T-helper 2 cell (primary cell): ENCODE data around the gene FLT3.

Source experiments
- DNase-seq, 5 experiments: peaks; one replicate each; pipeline versions ENCODE4 v3.0.0 to v3.0.0-alpha.2; 2012 to 2022

The FLT3 gene

DNA sequence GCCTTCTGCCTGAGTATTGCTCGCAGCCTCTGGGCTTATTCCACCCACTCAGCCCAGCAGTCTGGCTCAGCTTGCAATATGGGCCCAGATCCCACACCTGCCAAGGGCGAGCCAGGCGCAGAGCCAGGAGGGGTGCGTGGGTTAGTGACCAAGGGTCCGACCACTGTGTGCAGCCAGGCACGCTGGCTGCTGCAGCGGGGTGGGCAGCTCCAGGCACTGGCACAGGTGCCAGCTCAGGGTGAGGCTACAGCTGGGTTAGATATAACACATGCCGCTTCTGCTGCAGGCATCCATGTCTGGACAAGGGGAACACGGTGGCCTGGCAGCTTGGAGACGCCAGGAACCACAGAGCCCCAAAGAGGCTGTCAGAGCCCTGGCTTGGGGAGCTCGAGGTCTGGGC lies 99.3 kb downstream of the FLT3 start:
- DNase-seq = no peak

DNA sequence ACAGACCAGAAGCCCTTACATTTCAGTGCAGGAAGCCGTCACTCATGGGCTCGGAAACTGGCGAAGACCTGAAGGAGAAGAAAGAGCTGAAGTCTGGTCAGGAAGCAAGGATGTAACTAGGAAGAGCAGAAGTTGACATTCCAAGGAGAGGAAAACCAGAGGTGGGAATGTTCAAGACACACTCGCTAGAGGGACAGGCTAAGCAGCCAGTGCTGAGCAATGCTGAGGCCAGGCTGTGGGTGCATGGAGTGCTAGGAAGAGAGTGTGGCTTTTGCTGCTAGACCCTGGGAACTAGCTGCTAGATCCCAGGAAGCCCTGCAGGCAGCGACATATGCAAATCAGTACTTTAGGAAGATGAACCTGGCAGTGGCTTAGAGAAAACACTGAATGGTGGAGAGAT lies 99.8 kb downstream of the FLT3 start:
- no peak for DNase-seq

DNA sequence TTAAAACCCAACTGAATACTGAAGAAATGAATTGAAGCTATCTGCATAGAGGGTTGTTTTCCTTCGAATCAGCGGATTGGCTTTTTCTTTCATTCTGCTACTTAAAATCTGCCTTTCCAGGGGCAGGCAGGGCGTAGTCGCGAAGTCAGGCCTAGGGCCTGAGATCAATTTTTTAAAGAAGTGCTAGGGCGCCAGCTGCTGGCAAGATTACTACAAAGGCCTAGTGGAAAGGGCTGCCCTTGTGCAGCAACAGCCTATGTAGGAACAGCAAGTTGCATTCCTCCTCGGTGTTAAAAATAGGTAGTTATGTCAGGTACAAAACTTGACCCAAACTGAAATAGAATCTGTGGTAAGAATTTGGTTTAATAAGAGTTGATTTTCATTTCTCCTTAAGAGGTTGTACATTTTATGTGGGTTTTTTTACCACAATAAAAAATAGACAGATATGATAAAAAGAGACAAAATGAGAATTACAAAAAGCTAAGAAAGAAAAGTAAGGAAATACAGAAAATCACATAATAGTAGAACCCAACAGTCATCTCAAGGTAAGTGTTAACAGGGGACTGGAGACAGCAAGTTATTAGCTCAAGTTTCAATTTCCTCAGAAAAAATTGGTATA lies 102.4 kb downstream of the FLT3 start:
- DNase-seq = peak in 1 of 5 experiments; percentile 43

DNA sequence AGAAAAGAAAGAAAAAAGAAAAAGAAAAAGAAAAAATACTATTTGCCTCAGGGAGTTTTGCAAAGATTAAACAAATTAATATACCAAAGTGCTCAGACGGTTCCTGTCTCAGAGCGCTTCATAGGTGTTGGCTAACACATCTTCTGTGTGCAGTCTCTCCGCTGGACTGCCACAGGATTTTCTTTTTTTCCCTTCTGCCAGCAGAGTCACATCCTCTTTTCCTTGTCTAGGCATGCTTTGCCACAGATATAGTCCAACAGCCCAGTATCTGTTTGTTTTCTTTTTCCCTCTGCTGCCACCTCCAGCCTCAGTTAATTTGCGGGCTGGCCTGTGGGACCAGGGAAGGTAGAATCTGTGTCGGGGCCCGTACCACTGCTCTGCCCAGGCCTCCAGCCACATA lies 108.5 kb downstream of the FLT3 start:
- DNase-seq = no peak

DNA sequence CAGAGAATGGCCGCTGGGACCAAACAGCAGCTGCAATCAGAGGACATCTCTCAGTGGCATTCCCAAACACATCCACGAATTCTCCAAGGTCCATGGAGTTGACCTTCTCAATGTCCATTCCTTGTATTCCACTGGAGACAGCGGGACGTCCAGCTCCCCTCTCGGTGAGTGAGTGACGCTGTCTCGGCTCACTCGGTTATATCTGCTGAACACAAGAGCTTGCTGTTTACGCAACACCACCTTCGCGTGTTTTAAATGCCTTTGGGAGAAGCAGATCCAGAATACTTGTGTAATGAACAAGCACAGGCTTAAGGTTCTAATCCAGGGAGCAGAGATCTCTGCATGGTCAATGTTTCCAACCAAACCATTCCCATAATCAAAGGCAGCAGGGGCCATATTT lies 111.9 kb downstream of the FLT3 start, which contains the start of gene URAD:
URAD (minus strand) TSS at position 174 of the 400 bp plus-strand sequence; CDS start at position 118, 56 bp downstream.
- no peak for DNase-seq

DNA sequence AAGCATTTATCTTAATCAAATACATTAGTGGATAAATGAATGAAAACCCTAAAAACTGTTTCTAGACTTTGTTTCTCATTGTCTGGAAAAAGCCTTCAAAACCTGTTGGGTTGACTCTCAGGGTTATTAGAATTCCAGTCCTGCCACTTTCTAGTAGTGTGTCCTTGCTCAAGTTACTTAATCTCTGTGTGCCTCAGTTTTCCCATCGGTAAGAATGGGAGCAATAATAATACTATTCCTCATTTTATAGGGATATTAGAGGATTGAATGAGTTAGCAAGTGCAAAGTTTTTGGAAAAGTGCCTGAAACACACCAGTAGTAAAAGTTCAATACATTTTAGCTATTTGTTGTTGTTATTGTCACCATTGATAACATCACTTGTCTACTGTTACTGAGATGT lies 114.8 kb downstream of the FLT3 start:
- DNase-seq = no peak

DNA sequence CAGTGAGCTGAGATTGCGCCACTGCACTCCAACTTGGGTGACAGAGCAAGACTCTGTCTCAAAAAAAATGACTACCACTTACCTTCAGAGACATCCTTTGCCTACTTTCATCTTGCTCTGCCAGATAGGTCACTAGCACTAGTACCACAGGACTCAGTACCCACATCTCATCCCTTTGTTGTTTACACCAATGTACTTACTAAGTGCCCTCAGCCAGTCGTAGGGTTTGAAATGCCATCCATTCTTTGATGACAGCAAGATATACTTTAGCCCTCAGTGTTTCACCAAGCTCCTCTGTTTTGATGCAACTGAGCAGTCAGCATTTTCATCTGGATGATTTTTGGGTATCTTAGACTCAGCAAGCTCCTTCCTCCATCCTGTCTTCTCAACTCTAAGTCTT lies 118.0 kb downstream of the FLT3 start:
- DNase-seq = no peak

DNA sequence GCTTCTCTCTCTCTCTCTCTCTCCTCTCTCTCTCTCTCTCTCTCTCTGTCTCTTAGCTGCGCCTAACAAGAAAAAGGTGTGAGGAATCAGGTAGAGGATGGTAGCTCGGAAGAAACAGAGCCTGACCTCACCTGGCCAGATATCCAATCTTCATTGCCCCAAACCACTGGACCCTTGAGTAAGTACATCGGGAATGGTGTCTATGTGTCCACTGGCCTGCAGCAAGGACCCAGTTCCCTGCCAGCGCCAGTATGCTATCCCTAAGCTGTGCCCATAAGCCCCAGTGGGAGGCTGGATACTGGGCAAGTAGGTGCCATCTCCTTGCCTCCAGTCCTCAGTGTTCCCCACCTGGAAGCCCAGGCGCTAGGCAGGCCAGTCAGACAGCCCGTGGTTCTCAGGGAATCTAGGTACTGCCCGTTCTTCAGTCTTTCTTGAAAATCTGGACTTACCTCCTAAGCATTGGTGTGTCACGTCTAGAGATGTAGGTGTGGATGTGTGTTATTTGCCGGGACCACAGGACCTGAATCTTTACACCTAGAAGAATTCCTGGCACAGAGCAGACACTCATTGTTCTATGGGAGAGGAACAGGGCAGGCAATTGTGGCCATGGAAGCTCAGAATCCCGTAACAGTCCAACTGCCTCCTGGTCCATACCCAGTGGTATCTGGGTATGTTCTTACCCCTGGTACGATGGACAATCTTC lies 119.2 kb downstream of the FLT3 start:
- DNase-seq = no peak

DNA sequence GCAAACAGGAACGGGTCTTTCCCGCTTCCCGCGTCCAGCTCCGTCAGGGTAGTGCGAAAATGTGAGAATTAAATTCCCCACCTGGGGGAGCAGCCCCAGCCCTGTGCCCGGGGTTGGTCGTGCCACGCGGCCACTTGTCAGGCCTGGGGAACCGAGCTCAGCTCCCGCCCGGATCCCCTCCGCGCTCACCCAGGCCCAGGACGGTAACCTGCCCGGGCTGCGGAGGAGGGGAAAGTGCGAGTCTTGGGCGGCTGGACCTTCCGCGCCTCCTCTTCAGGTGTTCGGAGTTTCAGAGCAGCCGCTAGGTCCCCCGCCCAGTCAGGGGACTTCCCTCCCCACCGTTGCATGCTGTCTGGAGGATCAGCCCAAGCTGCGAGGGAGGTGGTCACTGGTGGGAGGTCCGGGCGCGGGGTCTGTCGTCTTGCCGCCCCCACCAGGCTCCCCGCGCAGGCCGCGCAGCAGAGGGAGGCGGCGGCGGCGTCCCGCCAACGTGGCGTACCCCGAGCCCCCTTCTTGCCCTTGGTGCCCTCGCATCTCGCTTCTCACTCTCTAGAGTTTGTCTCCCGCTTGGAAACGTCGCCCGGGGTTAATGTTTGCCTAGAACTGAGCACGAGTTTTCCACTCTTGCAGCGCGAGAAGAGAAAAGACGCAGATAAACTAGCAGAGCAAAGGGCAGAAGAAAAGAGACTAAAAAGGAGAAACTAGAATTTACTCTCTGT lies 119.9 kb downstream of the FLT3 start:
- no peak for DNase-seq

DNA sequence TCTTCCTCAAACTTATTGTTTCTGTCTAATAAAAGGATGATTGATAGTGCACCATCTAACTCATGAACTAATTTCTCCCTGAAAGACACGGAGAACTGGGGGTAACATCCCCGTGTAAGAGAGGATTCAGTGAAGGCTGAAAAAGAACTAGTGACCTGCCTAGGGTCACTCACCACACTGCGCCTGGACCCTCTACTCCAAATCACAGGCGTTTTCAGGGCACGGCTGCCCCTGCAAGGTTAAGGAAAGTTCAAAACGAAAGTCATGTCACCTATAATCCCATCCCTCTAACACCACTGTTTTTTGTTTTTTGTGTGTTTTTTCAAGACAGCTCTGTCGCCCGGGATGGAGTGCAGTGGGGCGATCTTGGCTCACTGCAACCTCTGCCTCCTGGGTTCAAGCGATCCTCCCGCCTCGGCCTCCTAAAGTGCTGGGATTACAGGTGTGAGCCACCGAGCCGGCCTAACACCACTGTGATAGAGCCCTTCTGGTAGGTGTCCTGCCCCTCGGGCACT lies 120.6 kb downstream of the FLT3 start:
- no peak for DNase-seq

DNA sequence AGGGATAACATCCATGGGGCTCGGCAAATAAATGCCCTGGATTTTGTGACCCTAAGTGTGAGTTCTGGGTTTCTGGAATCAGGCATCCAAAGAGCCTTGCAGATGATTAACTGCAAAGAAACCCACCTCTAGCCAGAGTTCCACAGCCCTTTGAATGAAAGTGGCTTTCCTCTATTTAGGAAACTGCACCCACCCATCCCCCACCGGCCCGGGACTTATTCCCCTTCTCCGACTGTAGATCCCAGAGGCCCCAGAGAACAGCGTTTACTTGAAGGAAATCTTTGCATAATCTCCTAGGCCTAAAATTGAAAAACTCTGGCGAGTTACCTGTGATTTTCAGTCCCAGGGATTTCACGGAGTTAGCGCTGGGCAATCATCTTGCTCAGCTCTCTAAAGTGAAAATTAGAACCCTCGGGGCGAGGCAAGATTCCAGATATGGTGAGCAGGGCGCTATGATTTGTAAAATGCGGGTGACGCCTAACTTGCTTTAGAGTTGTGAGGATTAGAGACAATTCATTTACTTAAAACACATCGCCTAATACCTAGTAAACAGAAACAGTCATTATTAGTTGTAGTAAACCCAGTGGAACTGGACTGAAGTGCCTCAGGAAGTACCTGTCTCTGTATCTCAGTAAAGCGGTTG lies 121.3 kb downstream of the FLT3 start:
- no peak for DNase-seq

DNA sequence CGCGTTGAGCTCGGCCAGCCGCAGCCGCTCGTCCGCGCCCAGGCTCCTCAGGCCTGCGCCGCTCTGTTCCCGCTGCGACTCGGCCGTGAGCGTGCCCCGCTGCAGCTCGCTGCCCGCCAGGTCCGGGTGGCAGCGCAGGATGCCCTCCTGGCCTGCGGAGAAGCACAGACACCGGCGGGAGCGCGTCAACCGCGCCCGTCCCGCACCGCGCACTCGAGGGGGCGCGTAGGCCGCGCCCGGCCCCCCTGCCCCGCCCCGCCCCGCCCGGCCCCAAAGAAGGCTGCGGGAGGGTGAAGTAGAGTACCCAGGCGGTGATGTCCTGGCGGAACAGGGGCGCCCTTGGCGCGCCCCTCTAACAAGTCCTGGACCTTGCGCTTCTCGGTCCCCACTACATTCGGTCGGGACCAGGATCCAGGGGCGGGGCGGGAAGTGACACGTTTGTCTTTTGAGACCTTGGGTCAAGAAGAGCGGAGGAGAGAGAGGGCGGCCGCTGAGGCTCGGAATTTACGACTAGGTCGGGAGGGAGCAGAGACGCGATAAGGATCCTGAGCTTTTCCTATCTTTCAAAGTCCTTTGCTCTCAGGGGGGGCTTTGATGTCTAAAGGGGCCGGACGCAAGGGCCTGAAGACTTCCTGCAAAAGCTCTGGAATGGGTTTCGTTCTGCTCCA lies 121.9 kb downstream of the FLT3 start:
- no peak for DNase-seq

DNA sequence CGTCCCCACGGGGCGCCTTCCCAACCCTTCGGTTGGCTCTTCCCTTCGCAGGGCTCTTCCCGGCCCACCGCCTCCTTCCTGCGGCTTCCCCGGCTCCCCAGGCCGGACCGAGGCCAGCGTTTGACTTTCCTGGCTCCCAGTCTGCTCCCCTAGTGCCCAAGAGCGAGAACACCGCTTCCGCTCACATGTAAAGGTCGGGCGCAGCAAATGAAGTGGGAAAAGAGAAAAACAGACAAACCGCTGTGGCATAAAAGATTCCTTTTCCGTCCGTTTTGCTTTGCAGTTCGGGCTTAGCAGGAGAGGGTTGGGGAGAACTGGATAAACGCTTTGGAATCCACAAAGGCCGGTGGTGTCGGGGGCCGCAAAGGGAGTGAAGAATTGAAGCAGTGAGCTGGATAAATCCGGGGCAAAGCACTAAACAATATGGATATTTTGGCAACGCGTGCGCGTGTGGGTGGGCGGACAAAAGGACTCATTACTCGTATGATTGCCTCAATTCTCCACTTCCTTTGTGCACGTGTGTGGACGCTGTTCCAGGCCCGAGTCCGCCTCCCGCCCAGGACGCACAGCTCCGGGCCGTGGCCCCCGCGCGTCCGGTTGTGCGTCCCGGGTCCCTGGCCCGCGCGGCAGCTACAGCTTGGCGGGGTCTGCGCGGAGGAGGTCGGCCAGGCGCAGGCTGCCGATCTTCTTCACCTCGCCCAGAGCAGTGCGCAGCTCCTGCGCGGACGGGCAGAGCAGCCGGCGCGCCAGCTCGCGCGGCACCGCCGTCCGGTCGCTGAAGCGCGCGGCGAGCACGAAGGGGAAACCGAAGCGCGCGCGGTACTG lies 122.7 kb downstream of the FLT3 start:
- peak in 1 of 5 experiments; percentile 47 for DNase-seq

DNA sequence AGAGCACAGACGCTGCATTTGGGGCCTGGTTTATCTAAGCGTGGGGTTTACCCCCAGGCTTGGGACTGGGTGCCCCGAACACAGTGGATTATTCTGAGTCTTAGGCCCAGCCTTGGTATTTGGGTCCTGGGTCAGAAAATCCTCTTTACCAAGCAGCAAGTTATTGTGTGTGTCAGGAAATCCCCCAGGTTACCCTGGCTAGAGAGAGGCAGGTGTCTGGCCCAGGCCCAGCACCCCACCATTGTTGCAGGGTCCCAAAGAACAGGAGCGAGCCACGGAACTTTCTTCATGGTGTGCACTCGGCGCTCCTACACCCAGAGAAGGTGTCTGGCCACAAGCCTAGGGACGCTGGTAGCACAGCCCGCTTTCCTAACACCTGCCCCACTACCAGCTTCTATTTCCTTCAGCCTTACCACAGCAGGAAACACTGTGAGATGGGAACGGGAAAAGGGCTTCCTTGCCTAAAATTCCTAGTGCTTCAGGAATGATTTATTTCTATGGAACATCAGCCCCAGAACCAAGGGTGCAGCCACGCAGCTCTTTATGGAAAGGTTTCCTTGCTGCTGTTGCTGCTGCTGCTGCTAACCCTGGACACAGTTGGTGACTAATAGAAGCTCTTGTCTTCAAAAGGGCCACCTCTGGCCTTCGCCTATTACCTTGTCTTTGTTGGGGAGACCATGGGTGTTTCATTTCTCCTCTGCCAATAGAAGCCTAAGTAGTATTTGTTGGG lies 123.8 kb downstream of the FLT3 start:
- DNase-seq = no peak

DNA sequence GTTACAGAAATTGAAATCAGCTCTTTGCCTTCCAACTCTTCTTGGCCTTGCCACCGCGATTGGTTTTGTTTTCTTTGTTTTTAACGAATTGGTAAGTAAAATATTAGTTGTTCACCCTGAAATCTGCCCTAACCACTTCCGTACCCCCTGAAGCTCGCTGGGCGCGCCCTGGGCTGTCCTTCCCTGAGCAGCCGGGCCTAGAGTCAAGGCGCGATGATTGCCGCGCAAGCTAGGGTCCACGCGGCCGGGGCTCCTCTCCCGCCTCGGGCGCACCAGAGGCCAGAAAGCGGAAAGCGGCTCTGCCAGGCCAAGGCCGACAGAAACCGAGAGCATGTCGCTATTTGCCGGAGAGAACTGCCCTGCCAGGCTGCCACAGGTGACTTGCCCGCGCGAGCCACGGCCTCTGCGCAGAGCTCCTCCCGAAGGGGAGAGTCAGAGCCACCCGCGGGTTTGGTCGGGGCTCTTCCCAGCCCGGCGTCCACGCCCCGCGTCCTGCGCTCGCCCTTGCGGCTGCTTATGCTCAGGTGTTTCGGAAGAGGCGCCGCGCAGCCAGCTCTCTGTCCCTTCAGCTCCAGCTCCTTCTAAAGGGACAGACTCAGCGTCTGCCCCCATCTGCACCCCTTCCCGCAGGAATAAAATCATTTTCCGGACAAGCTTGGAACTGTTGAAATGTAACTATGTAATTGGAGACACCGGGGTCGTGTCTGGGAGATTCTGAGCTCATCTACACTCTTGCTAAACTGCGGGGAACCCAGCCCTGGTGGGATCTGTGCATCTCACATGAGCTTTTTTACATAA lies 124.6 kb downstream of the FLT3 start:
- DNase-seq = no peak

DNA sequence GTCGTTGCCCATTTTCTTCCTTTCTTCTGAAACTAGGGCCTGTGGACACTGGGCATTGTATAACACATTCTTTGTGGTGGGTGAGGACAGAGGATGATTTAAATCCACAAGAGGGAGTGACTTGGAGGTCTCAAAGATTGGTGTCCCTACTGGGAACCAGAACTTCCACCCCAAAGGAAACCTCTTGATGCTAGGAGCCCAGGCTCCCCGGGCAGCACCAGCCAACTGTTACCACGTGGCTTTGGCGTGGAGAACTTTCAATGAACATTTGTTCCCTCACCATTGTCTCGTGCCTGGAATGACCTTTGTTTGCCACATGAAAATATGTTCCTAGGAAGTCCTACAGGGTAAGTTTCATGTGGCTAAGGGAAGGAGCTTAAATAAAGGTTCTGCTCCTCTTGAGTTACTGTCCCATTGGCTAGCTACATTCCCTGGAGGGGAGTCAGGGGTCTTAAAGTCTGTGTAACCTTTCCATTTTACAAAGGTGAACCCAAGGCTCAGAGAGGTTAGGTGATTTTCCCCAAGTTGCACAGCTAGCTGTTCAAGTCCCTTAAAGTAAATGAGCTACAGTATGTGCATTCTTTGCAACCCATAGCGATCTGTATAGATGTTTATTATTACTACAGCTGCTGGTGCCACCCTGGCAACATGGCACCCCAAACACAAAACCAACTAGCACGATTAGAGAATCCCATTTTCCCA lies 126.3 kb downstream of the FLT3 start:
- DNase-seq = no peak

DNA sequence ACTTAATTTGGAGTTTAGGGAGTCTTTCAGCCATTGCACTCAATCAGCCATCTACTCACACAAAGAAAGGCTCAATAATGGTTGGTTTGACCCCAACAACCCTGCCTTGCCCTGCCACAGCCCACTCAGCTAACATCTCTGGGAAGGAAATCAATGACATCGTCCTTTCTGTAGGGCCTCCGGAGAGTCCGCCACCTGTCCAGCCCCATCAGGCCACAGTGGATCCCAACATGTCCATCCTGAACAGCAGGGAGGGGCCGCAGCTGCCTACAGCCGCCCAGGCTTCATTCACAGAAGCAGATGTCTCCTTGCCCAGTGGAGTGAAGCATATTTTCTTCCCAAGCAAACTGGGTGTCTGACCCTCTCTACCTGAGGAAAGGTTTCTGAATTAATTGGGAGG lies 127.1 kb downstream of the FLT3 start:
- DNase-seq = no peak

DNA sequence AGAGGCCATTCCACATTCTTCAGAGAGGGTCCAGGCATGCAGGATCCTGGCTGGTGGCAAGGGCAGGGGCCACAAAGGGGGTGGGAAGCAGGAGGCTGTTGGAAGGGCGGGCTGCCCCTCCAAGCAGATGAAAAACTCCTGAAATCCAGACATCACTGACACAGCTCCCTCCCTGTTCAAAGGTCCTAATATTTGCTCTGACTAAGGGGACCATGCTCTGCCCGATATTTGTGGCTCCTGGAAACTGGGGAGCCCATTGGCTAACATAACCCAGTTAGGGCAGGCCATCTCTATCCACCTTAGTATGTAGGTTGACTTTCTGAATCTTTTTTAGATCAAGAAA lies 127.9 kb downstream of the FLT3 start:
- no peak for DNase-seq

DNA sequence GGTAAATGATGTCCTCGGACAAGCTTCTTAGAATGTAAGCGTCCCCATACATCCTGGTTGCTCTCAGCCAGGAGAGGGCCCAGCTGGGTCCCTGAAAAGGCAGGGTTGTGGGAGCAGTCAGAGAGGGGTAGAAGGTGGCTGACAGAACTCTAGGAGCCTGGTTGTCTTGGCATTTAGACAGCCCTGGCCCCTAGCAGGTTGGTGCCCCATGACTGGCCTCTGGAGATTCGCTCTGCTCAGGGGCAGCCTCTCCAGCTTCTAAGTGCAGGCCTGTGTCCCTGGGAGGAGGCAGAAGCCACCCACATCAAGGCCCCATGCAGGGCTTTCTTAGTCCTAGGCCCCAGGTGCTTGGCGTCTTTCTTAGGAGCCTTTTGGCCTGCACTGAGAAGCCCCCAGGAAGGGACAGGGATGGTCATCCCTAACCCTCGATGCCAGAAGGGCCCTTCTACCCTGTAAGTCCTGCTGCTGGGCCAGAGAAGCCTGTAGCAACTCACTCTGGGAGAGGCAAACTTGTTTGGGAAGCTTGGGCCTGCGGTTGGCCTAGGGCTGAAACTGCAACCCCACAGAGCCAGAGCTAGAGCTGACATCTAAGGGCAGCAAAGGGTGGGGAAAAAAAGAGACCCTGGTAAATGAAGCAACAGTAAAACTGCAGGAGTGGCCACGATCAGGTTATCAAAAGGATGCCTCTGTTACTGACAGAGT lies 128.4 kb downstream of the FLT3 start:
- no peak for DNase-seq
